Testis (tissue), 2 donors: Measurements from ENCODE around the gene NOS1.

Source experiments
- POLR2A ChIP-seq: fragments of 450-650 bp; IDR thresholded peaks from one replicate; pipeline ENCODE4 v1.6.1; 2017; ENCODE audit warnings: antibody characterized with exemption, mild to moderate bottlenecking, moderate library complexity
- TF ChIP-seq, protein P1 (sequence below), 3 experiments: fragments of 450-650 bp in 2 of 3; fragments of 200-600 bp in 1 of 3; sonication (generic) in 1 of 3; IDR thresholded peaks; one replicate each; pipeline ENCODE4 v1.5.1; 2016 to 2019; ENCODE audit warnings: antibody characterized with exemption in 3 of 3, mild to moderate bottlenecking in 2 of 3, moderate library complexity in 1 of 3

GRCh38 chr12:117370588-117370987 is 9.2 kb upstream of the NOS1 start:
- TF ChIP-seq, protein P1, sequence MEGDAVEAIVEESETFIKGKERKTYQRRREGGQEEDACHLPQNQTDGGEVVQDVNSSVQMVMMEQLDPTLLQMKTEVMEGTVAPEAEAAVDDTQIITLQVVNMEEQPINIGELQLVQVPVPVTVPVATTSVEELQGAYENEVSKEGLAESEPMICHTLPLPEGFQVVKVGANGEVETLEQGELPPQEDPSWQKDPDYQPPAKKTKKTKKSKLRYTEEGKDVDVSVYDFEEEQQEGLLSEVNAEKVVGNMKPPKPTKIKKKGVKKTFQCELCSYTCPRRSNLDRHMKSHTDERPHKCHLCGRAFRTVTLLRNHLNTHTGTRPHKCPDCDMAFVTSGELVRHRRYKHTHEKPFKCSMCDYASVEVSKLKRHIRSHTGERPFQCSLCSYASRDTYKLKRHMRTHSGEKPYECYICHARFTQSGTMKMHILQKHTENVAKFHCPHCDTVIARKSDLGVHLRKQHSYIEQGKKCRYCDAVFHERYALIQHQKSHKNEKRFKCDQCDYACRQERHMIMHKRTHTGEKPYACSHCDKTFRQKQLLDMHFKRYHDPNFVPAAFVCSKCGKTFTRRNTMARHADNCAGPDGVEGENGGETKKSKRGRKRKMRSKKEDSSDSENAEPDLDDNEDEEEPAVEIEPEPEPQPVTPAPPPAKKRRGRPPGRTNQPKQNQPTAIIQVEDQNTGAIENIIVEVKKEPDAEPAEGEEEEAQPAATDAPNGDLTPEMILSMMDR (IDR thresholded peaks at IDR 0.05), result no peak
- TF ChIP-seq POLR2A, result no peak
